Calu3 (cell line): ENCODE measurements around the gene ST14. TPM values are rescaled to one million over a fixed set of nuclear protein-coding genes. Genes with fewer than 3 reads are reported as not detected.

Experiments used
- BruUV-seq: library from RNA; stranded (reverse); fragments of 400-500 nt; replicated peaks from 2 replicates; lab custom pipeline; 2021; lab: Mats Ljungman, UMichigan
- CTCF ChIA-PET: fragments of 300-600 bp; sonication (Branson Sonifier 250); formaldehyde crosslinking; loops from one replicate; lab custom pipeline; 2022; ENCODE audit warnings: antibody characterized with exemption; lab: Charles Lee
- DNase-seq: peaks from one replicate; pipeline ENCODE4 v3.0.0; 2022
- H3K27ac Mint-ChIP-seq: one replicate; pipeline ENCODE4 v1.8.0; 2022; ENCODE audit warnings: mixed read lengths; ENCODE audit not compliant: unreplicated experiment
- H3K27me3 Mint-ChIP-seq: one replicate; pipeline ENCODE4 v1.8.0; 2022; ENCODE audit warnings: mixed read lengths; ENCODE audit not compliant: unreplicated experiment
- H3K36me3 Mint-ChIP-seq: one replicate; pipeline ENCODE4 v1.8.0; 2022; ENCODE audit warnings: mild to moderate bottlenecking, moderate library complexity, mixed read lengths; ENCODE audit not compliant: insufficient read depth, unreplicated experiment
- H3K4me1 Mint-ChIP-seq: one replicate; pipeline ENCODE4 v1.8.0; 2022; ENCODE audit warnings: mild to moderate bottlenecking, low read depth, mixed read lengths; ENCODE audit not compliant: unreplicated experiment
- H3K4me3 Mint-ChIP-seq: one replicate; pipeline ENCODE4 v1.8.0; 2022; ENCODE audit warnings: mild to moderate bottlenecking, low read depth, moderate library complexity, mixed read lengths; ENCODE audit not compliant: unreplicated experiment
- H3K9me3 Mint-ChIP-seq: one replicate; pipeline ENCODE4 v1.8.0; 2022; ENCODE audit warnings: low read depth, mixed read lengths; ENCODE audit not compliant: unreplicated experiment
- CTCF ChIP-seq: fragments of 200-600 bp; IDR thresholded peaks from one replicate; pipeline ENCODE4 v1.8.0; 2022; ENCODE audit warnings: antibody characterized with exemption; ENCODE audit not compliant: unreplicated experiment
- intact Hi-C: fragments of 100-400 bp; cut with micrococcal nuclease; formaldehyde crosslinking; loops from one replicate; pipeline ENCODE4 v1.10.0; 2022; ENCODE audit not compliant: unreplicated experiment
- total RNA-seq: library from RNA; stranded (reverse); gene quantifications from 2 replicates; pipeline ENCODE4 v1.2.3, GENCODE V29; 2022

Gene ST14
- total RNA-seq, 1 experiment from 2014 or later, result 153 TPM

GRCh38 chr11:130188585-130189347 is 29.2 kb downstream of the ST14 start:
- peak overlapping the region; percentile 27 for H3K27ac Mint-ChIP-seq
- H3K4me1 Mint-ChIP-seq, result no peaks in the 10 kb centered on the region
- BruUV-seq, result no TSS peak
- no peak for DNase-seq
- intact Hi-C loops, result no loop called here
- no peaks in the 10 kb centered on the region for H3K9me3 Mint-ChIP-seq
- H3K36me3 Mint-ChIP-seq, result peaks cover 22% of the 10 kb centered on the region
- H3K27me3 Mint-ChIP-seq, result no peaks in the 10 kb centered on the region
- TF ChIP-seq CTCF, result no peak
- no peak overlapping the region for H3K4me3 Mint-ChIP-seq
- CTCF ChIA-PET, result no interaction called here

- BruUV-seq, result no TSS peak
- no peak for TF ChIP-seq CTCF
- Mint-ChIP-seq H3K4me3 (no peak overlapping the region), H3K36me3 (peaks cover 26% of the 10 kb centered on the region), H3K4me1 (no peaks in the 10 kb centered on the region), H3K27ac (peak overlapping the region; percentile 27), H3K27me3 (no peaks in the 10 kb centered on the region), H3K9me3 (no peaks in the 10 kb centered on the region)
- intact Hi-C loops, result no loop called here
- no peak for DNase-seq
- CTCF ChIA-PET, result no interaction called here
Observed at GRCh38 chr11:130189492-130190210, 30.1 kb downstream of the ST14 start.

- CTCF ChIA-PET, result no interaction called here
Observed at GRCh38 chr11:130190371-130190881, 30.8 kb downstream of the ST14 start.

GRCh38 chr11:130191896-130192295 is 32.3 kb downstream of the ST14 start:
- Mint-ChIP-seq H3K9me3 (no peaks in the 10 kb centered on the region), H3K27me3 (no peaks in the 10 kb centered on the region), H3K4me1 (no peaks in the 10 kb centered on the region), H3K27ac (no peak overlapping the region), H3K36me3 (peaks cover 29% of the 10 kb centered on the region), H3K4me3 (no peak overlapping the region)
- CTCF ChIA-PET, result interaction anchor here (0.9 kb wide), 1 partner anchor 21 kb away, joined by 3 read pairs; no protein-coding TSS in a partner anchor
- BruUV-seq, result no TSS peak
- intact Hi-C loops, result no loop called here
- TF ChIP-seq CTCF, result no peak
- DNase-seq, result no peak

More at GRCh38 chr11:130190371-130190881, 30.8 kb downstream of the ST14 start:
- no peaks in the 10 kb centered on the region for H3K4me1 Mint-ChIP-seq
- intact Hi-C loops, result no loop called here
- no peak for DNase-seq
- H3K36me3 Mint-ChIP-seq, result peaks cover 29% of the 10 kb centered on the region
- TF ChIP-seq CTCF, result no peak
- H3K4me3 Mint-ChIP-seq, result no peak overlapping the region
- H3K27me3 Mint-ChIP-seq, result no peaks in the 10 kb centered on the region
- H3K27ac Mint-ChIP-seq, result no peak overlapping the region
- BruUV-seq, result no TSS peak
- H3K9me3 Mint-ChIP-seq, result no peaks in the 10 kb centered on the region
